ENCODE data around the gene SLC12A8. TPM values are rescaled to one million over a fixed set of nuclear protein-coding genes. Genes with fewer than 3 reads are reported as not detected.

SLC12A8 gene
- total RNA-seq, 2 experiments from 2014 or later: 0.36 to 0.38 TPM

DNA sequence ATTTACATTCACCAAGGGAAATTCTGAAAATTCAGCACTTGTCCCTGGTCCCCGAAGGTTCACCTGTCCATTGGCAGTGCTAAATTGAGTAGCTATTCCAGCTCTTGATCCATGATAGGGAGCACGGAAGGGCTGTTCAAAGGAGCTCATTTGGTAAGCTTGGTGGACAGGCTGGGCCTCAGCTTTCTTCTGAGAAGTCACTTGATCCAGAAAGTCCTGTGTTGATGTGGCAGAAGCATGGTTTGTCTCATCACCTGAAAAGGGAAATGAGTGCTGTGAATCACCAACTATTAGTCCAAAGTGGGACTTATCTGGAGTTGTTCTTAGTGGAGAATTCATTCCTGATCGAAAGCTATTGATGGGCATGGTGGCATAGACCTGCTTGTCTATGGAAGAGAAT is 19.9 kb upstream of the SLC12A8 start:
- H3K27me3 Mint-ChIP-seq: no peaks in the 10 kb centered on the region
- ATAC-seq (ENCODE audit: poor library complexity): no peak
- H3K36me3 ChIP-seq (ENCODE audit: insufficient read depth, low read length): peaks cover 34% of the 10 kb centered on the region

DNA sequence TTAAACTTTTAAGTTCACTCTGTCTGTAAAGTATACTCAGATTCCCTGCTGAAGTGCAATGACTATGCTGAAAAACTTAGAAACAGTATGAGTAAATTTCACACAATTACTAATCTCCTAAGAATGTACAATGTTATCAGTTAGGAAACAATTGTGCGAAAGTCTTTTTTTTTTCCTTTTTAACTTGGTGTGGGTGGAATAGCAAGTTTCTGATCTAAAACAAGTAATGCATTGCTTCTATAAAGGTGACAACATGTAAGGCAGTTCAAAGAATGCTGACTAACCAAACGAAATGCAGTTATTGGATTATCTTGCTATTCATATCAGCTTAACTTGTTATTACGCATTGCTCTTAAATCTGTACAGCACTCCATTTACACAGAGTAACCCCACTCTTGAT is 19.3 kb upstream of the SLC12A8 start:
- ATAC-seq (ENCODE audit: poor library complexity): no peak

More for the DNA sequence above, 19.9 kb upstream of the SLC12A8 start:
- Mint-ChIP-seq H3K27ac (no peak overlapping the region), H3K4me3 (no peak overlapping the region), H3K4me1 (ENCODE audit: low read depth) (no peaks in the 10 kb centered on the region), H3K36me3 (ENCODE audit: low read depth) (peaks cover 64% of the 10 kb centered on the region), H3K9me3 (peaks cover 3% of the 10 kb centered on the region)
- peaks cover 0 to 3% of the 10 kb centered on the region in 2 experiments for H3K9me3 ChIP-seq (ENCODE audit: control insufficient read depth in 1 of 2, insufficient read depth in 1 of 2, low read length in 2 of 2)
- intact Hi-C loops (cut with DNase I, micrococcal nuclease): no loop called here
- no peak for DNase-seq
- POLR2A ChIA-PET: no interaction called here
- H3K27me3 ChIP-seq (ENCODE audit: control insufficient read depth in 1 of 2, insufficient read depth in 2 of 2, low read length in 2 of 2): no peaks in the 10 kb centered on the region
- CTCF ChIA-PET: no interaction called here
- H3K4me1 ChIP-seq (ENCODE audit: insufficient read depth, low read length): no peaks in the 10 kb centered on the region
- no peak overlapping the region for H3K27ac ChIP-seq (ENCODE audit: low read depth in 1 of 2, low read length in 2 of 2)
- TF ChIP-seq, protein P1, sequence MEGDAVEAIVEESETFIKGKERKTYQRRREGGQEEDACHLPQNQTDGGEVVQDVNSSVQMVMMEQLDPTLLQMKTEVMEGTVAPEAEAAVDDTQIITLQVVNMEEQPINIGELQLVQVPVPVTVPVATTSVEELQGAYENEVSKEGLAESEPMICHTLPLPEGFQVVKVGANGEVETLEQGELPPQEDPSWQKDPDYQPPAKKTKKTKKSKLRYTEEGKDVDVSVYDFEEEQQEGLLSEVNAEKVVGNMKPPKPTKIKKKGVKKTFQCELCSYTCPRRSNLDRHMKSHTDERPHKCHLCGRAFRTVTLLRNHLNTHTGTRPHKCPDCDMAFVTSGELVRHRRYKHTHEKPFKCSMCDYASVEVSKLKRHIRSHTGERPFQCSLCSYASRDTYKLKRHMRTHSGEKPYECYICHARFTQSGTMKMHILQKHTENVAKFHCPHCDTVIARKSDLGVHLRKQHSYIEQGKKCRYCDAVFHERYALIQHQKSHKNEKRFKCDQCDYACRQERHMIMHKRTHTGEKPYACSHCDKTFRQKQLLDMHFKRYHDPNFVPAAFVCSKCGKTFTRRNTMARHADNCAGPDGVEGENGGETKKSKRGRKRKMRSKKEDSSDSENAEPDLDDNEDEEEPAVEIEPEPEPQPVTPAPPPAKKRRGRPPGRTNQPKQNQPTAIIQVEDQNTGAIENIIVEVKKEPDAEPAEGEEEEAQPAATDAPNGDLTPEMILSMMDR (IDR thresholded peaks at IDR 0.05): no peak
- H3K4me3 ChIP-seq (ENCODE audit: low read length): no peak overlapping the region

DNA sequence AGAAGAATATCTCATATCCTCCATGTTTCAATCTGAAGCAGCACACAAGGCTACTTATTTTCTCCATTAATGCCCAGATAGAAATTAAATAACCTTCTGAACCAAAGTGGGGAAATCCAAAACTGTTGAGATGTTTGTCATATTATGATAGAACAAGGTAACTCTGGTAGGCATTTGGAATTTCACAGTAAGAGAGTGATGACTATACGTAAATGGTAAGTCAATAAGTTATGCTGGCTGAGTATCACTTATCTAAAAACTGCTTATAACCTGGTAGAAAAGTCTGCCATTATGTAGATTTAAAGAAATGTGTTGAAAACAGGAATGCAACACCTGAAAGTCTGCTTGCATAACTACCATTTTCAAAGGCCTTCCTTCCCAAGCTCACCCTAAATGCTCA is 17.2 kb upstream of the SLC12A8 start:
- DNase-seq (no peak), ATAC-seq (ENCODE audit: poor library complexity) (no peak)
- H3K27me3 Mint-ChIP-seq: no peaks in the 10 kb centered on the region
- H3K4me3 Mint-ChIP-seq: no peak overlapping the region
- H3K9me3 ChIP-seq (ENCODE audit: control insufficient read depth in 1 of 2, insufficient read depth in 1 of 2, low read length in 2 of 2): no peaks in the 10 kb centered on the region
- peaks cover 42% of the 10 kb centered on the region for H3K36me3 Mint-ChIP-seq (ENCODE audit: low read depth)
- ChIA-PET POLR2A (no interaction called here), CTCF (interaction anchor here (0.6 kb wide), 1 partner anchor 209 kb away, joined by 3 read pairs; no protein-coding TSS in a partner anchor)
- no peak overlapping the region for H3K27ac ChIP-seq (ENCODE audit: low read depth in 1 of 2, low read length in 2 of 2)
- H3K4me3 ChIP-seq (ENCODE audit: low read length): no peak overlapping the region
- H3K36me3 ChIP-seq (ENCODE audit: insufficient read depth, low read length): peaks cover 30% of the 10 kb centered on the region
- intact Hi-C loops (cut with DNase I, micrococcal nuclease): no loop called here
- no peaks in the 10 kb centered on the region for H3K27me3 ChIP-seq (ENCODE audit: control insufficient read depth in 1 of 2, insufficient read depth in 2 of 2, low read length in 2 of 2)
- H3K4me1 Mint-ChIP-seq (ENCODE audit: low read depth): no peaks in the 10 kb centered on the region
- TF ChIP-seq, protein P1 (IDR thresholded peaks at IDR 0.05): no peak
- no peaks in the 10 kb centered on the region for H3K9me3 Mint-ChIP-seq
- no peaks in the 10 kb centered on the region for H3K4me1 ChIP-seq (ENCODE audit: insufficient read depth, low read length)
- no peak overlapping the region for H3K27ac Mint-ChIP-seq

More for the DNA sequence above, 19.3 kb upstream of the SLC12A8 start:
- H3K9me3 Mint-ChIP-seq: peaks cover 3% of the 10 kb centered on the region
- Histone ChIP-seq H3K4me1 (ENCODE audit: insufficient read depth, low read length) (no peaks in the 10 kb centered on the region), H3K4me3 (ENCODE audit: low read length) (no peak overlapping the region), H3K36me3 (ENCODE audit: insufficient read depth, low read length) (peaks cover 34% of the 10 kb centered on the region), H3K9me3 (ENCODE audit: control insufficient read depth in 1 of 2, insufficient read depth in 1 of 2, low read length in 2 of 2) (peaks cover 0 to 3% of the 10 kb centered on the region in 2 experiments), H3K27ac (ENCODE audit: low read depth in 1 of 2, low read length in 2 of 2) (no peak overlapping the region), H3K27me3 (ENCODE audit: control insufficient read depth in 1 of 2, insufficient read depth in 2 of 2, low read length in 2 of 2) (no peaks in the 10 kb centered on the region)
- intact Hi-C loops (cut with DNase I, micrococcal nuclease): no loop called here
- no peak overlapping the region for H3K4me3 Mint-ChIP-seq
- DNase-seq: no peak
- ChIA-PET CTCF (no interaction called here), POLR2A (no interaction called here)
- peaks cover 61% of the 10 kb centered on the region for H3K36me3 Mint-ChIP-seq (ENCODE audit: low read depth)
- H3K4me1 Mint-ChIP-seq (ENCODE audit: low read depth): no peaks in the 10 kb centered on the region
- H3K27me3 Mint-ChIP-seq: no peaks in the 10 kb centered on the region
- TF ChIP-seq, protein P1 (IDR thresholded peaks at IDR 0.05): no peak
- H3K27ac Mint-ChIP-seq: no peak overlapping the region

Data from CD4-positive, alpha-beta T cell (primary cell).